Liver (tissue), 3 donors: ENCODE results near the gene TBC1D16.

ENCODE experiments used
- CTCF ChIP-seq: fragments of 150-350 bp; IDR thresholded peaks from 2 replicates; pipeline ENCODE4 v1.5.1; 2017; ENCODE audit warnings: improper control_type of control experiment, low read depth, low read length; ENCODE audit not compliant: missing input control
- HNF4A ChIP-seq, 2 donors: conservative IDR thresholded peaks; 2 replicates each; pipeline ENCODE4 v1.6.1; 2016; ENCODE audit warnings: antibody characterized with exemption in 2 of 2, mild to moderate bottlenecking in 2 of 2
- TAF1 ChIP-seq: conservative IDR thresholded peaks from 2 replicates; pipeline ENCODE4 v1.6.1; 2016; ENCODE audit warnings: antibody characterized with exemption, mild to moderate bottlenecking
- YY1 ChIP-seq: IDR thresholded peaks from 2 replicates; pipeline ENCODE4 v1.6.1; 2016; ENCODE audit warnings: antibody characterized with exemption, mild to moderate bottlenecking
- donor health status: healthy.
- donor health status: healthy.

GRCh38 chr17:80072410-80072809, 36.7 kb upstream of the TBC1D16 start:
- TF ChIP-seq HNF4A (conservative IDR thresholded peaks at IDR 0.05) = no peak
- no peak for TF ChIP-seq CTCF
- no peak for TF ChIP-seq TAF1
- no peak for TF ChIP-seq YY1
